ENCODE measurements around the gene ELL2. TPM values are rescaled to one million over a fixed set of nuclear protein-coding genes. Genes with fewer than 3 reads are reported as not detected.

Gene ELL2
- total and polyA plus RNA-seq, 2 donors (not counting 1 experiment from before 2014, with no cell fraction given), result 68.5 to 121 TPM

DNA sequence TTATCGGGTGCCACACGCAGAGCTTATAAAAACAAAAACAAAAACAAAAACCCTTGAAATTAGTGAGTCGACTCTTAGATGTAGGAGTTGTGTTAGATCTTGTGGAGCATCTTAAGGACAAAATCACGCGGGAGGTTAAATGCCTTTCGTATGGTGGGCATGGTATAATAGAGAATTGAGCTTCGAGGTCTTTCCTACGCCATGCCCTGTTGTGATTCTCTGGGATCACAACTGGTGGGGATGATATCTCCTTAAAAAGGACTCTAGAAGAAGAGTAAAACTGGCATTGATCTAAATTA lies 773 bp upstream of the ELL2 start:
- no peak overlapping the region for H3K4me2 ChIP-seq (ENCODE audit: extremely low read depth, insufficient read depth, low read length)
- peak overlapping the region; percentile 96 for H3K27ac ChIP-seq (ENCODE audit: insufficient read depth, low read length)
- no peaks in the 10 kb centered on the region for H3K36me3 ChIP-seq (ENCODE audit: control insufficient read depth, insufficient read depth, low read length)
- H4K20me1 ChIP-seq (ENCODE audit: control insufficient read depth, extremely low read depth, insufficient read depth, low read length), result no peaks in the 10 kb centered on the region
- H2AFZ ChIP-seq (ENCODE audit: low read length), result no peak overlapping the region
- no peaks in the 10 kb centered on the region for H3K27me3 ChIP-seq (ENCODE audit: control insufficient read depth, insufficient read depth, low read length)
- peaks cover 40% of the 10 kb centered on the region for H3K79me2 ChIP-seq (ENCODE audit: control insufficient read depth, insufficient read depth, low read length)
- no peaks in the 10 kb centered on the region for H3K9me3 ChIP-seq (ENCODE audit: control insufficient read depth, insufficient read depth, low read depth, low read length)
- no peak for DNase-seq (ENCODE audit: low read depth in 2 of 2)
- H3K9ac ChIP-seq (ENCODE audit: insufficient read depth, low read length), result no peak overlapping the region
- TF ChIP-seq CTCF (conservative IDR thresholded peaks at IDR 0.05 in 1 of 2, IDR thresholded peaks at IDR 0.05 in 1 of 2; ENCODE audit: low read depth in 1 of 2, low read length in 2 of 2) (no peak), EZH2 (IDR thresholded peaks at IDR 0.05; ENCODE audit: low read length, missing control alignments) (no peak)
- H3K4me1 ChIP-seq (ENCODE audit: control insufficient read depth, extremely low read depth, insufficient read depth, low read length), result peaks cover 2% of the 10 kb centered on the region
- H3K4me3 ChIP-seq (replicated peaks in 1 of 4; ENCODE audit: control extremely low read depth in 1 of 4, insufficient read depth in 1 of 4, low read depth in 3 of 4, low read length in 4 of 4), result peak overlapping the region in 2 of 4 experiments; percentile 62 to 96

DNA sequence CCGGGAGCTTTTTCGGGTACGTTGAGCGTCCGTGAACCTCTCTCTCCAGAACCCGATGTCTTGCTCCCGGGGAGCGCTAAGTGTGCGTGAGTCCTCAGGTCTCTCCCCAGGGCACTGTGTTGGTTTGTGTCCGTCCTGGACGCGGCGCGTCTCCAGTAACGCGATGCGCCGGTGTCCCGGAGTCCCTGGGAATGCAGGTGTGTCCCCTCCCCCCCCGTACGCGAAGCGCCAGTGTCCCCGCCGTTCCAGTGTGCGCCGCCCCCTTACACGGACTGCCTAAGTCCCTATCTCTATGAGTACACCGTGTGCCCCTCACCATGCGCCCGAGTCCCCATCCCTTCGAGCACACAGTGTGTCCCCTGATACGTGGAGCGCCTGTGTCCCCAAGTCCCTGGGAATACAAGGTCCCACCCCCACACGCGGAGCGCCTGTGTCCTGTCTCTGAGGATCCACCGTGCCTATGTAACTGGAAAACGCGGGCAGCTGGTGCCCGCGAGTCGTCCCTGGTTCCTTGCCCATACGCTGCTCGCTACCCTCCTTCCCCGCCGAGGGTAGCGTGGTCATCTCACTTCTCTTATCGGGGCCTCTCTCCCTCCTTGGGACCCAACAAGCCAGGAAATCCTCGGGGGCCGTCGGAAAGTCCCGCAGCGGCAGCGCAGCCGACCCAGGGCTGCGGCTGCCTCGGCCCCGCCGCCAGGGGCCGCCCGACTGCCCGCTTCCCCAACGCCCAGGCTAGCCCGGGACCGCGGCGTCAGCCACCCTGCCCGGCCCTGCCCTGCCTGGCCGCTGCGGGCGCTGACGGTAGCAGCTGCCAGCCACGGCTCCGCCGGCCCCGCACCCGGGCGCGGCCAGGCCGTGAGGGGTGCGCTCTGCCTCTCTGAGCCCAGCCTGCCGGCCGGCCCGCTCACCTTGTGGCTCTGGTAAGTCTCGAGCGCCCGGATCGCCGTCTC lies 709 bp downstream of the ELL2 start:
- Histone ChIP-seq H4K20me1 (ENCODE audit: control insufficient read depth, extremely low read depth, insufficient read depth, low read length) (peaks cover 5% of the 10 kb centered on the region), H3K27me3 (ENCODE audit: control insufficient read depth, insufficient read depth, low read length) (no peaks in the 10 kb centered on the region), H2AFZ (ENCODE audit: low read length) (no peak overlapping the region), H3K4me1 (ENCODE audit: control insufficient read depth, extremely low read depth, insufficient read depth, low read length) (peaks cover 2% of the 10 kb centered on the region), H3K4me3 (replicated peaks in 1 of 4; ENCODE audit: control extremely low read depth in 1 of 4, insufficient read depth in 1 of 4, low read depth in 3 of 4, low read length in 4 of 4) (peak overlapping the region; percentile 85 to 99 (median 94)), H3K36me3 (ENCODE audit: control insufficient read depth, insufficient read depth, low read length) (no peaks in the 10 kb centered on the region), H3K9ac (ENCODE audit: insufficient read depth, low read length) (peak overlapping the region; percentile 97), H3K79me2 (ENCODE audit: control insufficient read depth, insufficient read depth, low read length) (peaks cover 55% of the 10 kb centered on the region), H3K4me2 (ENCODE audit: extremely low read depth, insufficient read depth, low read length) (no peak overlapping the region), H3K9me3 (ENCODE audit: control insufficient read depth, insufficient read depth, low read depth, low read length) (no peaks in the 10 kb centered on the region), H3K27ac (ENCODE audit: insufficient read depth, low read length) (peak overlapping the region; percentile 96)
- DNase-seq (ENCODE audit: low read depth in 2 of 2), result peak; percentile 79
- no peak for TF ChIP-seq EZH2 (IDR thresholded peaks at IDR 0.05; ENCODE audit: low read length, missing control alignments)
- TF ChIP-seq CTCF (conservative IDR thresholded peaks at IDR 0.05 in 1 of 2, IDR thresholded peaks at IDR 0.05 in 1 of 2; ENCODE audit: low read depth in 1 of 2, low read length in 2 of 2), result peak; percentile 30 to 56

- Histone ChIP-seq H3K36me3 (ENCODE audit: control insufficient read depth, insufficient read depth, low read length) (no peaks in the 10 kb centered on the region), H3K9ac (ENCODE audit: insufficient read depth, low read length) (peak overlapping the region; percentile 97), H3K27ac (ENCODE audit: insufficient read depth, low read length) (peak overlapping the region; percentile 96), H3K4me3 (replicated peaks in 1 of 4; ENCODE audit: control extremely low read depth in 1 of 4, insufficient read depth in 1 of 4, low read depth in 3 of 4, low read length in 4 of 4) (peak overlapping the region; percentile 85 to 99 (median 94)), H3K4me1 (ENCODE audit: control insufficient read depth, extremely low read depth, insufficient read depth, low read length) (peaks cover 2% of the 10 kb centered on the region), H3K4me2 (ENCODE audit: extremely low read depth, insufficient read depth, low read length) (peak overlapping the region; percentile 78), H2AFZ (ENCODE audit: low read length) (no peak overlapping the region), H4K20me1 (ENCODE audit: control insufficient read depth, extremely low read depth, insufficient read depth, low read length) (peaks cover 5% of the 10 kb centered on the region), H3K9me3 (ENCODE audit: control insufficient read depth, insufficient read depth, low read depth, low read length) (no peaks in the 10 kb centered on the region), H3K79me2 (ENCODE audit: control insufficient read depth, insufficient read depth, low read length) (peaks cover 64% of the 10 kb centered on the region), H3K27me3 (ENCODE audit: control insufficient read depth, insufficient read depth, low read length) (no peaks in the 10 kb centered on the region)
- peak; percentile 57 to 62 for DNase-seq (ENCODE audit: low read depth in 2 of 2)
- TF ChIP-seq CTCF (conservative IDR thresholded peaks at IDR 0.05 in 1 of 2, IDR thresholded peaks at IDR 0.05 in 1 of 2; ENCODE audit: low read depth in 1 of 2, low read length in 2 of 2) (peak; percentile 12 to 14), EZH2 (IDR thresholded peaks at IDR 0.05; ENCODE audit: low read length, missing control alignments) (no peak)
Measured at GRCh38 chr5:95959888-95960666, 1.6 kb downstream of the ELL2 start.

All from fibroblast of lung (primary cell).